Ovary (tissue), 9 donors: ENCODE data around the gene ZNF423. TPM values are rescaled to one million over a fixed set of nuclear protein-coding genes. Genes with fewer than 3 reads are reported as not detected.

Source experiments
- DNase-seq, 5 donors: peaks; one replicate each; pipeline ENCODE4 v3.0.0-alpha.2; 2019 to 2020
- H3K27ac ChIP-seq, 2 donors: fragments of 200-600 bp; one replicate each; pipeline versions ENCODE4 v1.5.1 to v1.8.0; 2019 to 2022
- H3K27me3 ChIP-seq: fragments of 200-600 bp; one replicate; pipeline ENCODE4 v1.8.0; 2022
- H3K36me3 ChIP-seq: fragments of 200-600 bp; sonication (generic); one replicate; pipeline ENCODE4 v1.5.1; 2019
- H3K4me1 ChIP-seq: one replicate; pipeline ENCODE4 v1.8.1; 2013; ENCODE audit warnings: mild to moderate bottlenecking, moderate library complexity; ENCODE audit not compliant: insufficient read depth
- H3K4me3 ChIP-seq: fragments of 200-600 bp; sonication (generic); one replicate; pipeline ENCODE4 v1.5.1; 2017
- H3K9me3 ChIP-seq, 2 donors: fragments of 200-600 bp in 1 of 2; sonication (generic) in 1 of 2; one replicate each; pipeline versions ENCODE4 v1.5.1 to v1.8.1; 2013 to 2019; ENCODE audit warnings: mild to moderate bottlenecking in 1 of 2, moderate library complexity in 1 of 2
- EP300 ChIP-seq: sonication (generic); formaldehyde crosslinking; IDR thresholded peaks from one replicate; pipeline ENCODE4 v1.6.1; 2017; ENCODE audit warnings: antibody characterized with exemption
- POLR2A ChIP-seq: fragments of 450-650 bp; IDR thresholded peaks from one replicate; pipeline ENCODE4 v1.6.1; 2017; ENCODE audit warnings: antibody characterized with exemption, mild to moderate bottlenecking, moderate library complexity
- WGBS, 3 donors: extraction: QIAGEN DNeasy Blood & Tissue Kit in 1 of 3; methylation state at CpG; one replicate each; pipeline versions ENCODE4 v1.1.5 to v1.1.7; 2013 to 2017; 5-methylcytosine and 5-hydroxymethylcytosine counted together
- intact Hi-C, 4 donors: fragments of 100-400 bp; cut with DNase I; formaldehyde crosslinking; loops; one replicate each; pipeline versions ENCODE4 v1.11.0 to v1.15.1; 2022 to 2023
- polyA plus RNA-seq, 2 donors: library from polyadenylated mRNA; stranded (reverse); fragments of 200-250 nt in 1 of 2; fragments of 350-450 nt in 1 of 2; fragmentation: Illumina TruSeq in 1 of 2; extraction: RNeasy Lipid Tissue Mini Kit (QIAGEN cat#74804) in 1 of 2; gene quantifications; one replicate each; pipeline ENCODE4 v1.2.3, GENCODE V29; 2013 to 2014
- total RNA-seq, 7 donors: library from RNA; depleted of rRNA in 2 of 7; stranded (reverse); fragments of >200 nt in 2 of 7; fragmentation: NEBNext Ultra II Directional in 3 of 7; extraction: Animal tissue kit (Norgen Biotek cat#: 25700) in 3 of 7; gene quantifications; one replicate each; pipeline versions ENCODE4 v1.1.0 to v1.2.4, GENCODE V29; 2016 to 2023
- TF ChIP-seq, protein P1 (sequence below), 3 donors: fragments of 450-650 bp in 2 of 3; fragments of 200-600 bp in 1 of 3; IDR thresholded peaks; one replicate each; pipeline versions ENCODE4 v1.5.1 to v1.8.0; 2016 to 2022; ENCODE audit warnings: antibody characterized with exemption in 3 of 3, mild to moderate bottlenecking in 1 of 3
- donor health status: DM: no; HTN: no; CAD: no; lungs with moderate emphysema.
- donor health status: DM: no; HTN: no; CAD: no.
- donor health status: Bipolar disorder and iron deficiency.
- donor health status: DM: yes; HTN: yes; CAD: no.
- donor health status: DM: no; HTN: no; CAD: no.
- donor health status: DM: yes; HTN: yes; CAD: no.

The ZNF423 gene
- total and polyA plus RNA-seq, 9 donors, result 3.3 to 40.3 (median 12.4) TPM

DNA sequence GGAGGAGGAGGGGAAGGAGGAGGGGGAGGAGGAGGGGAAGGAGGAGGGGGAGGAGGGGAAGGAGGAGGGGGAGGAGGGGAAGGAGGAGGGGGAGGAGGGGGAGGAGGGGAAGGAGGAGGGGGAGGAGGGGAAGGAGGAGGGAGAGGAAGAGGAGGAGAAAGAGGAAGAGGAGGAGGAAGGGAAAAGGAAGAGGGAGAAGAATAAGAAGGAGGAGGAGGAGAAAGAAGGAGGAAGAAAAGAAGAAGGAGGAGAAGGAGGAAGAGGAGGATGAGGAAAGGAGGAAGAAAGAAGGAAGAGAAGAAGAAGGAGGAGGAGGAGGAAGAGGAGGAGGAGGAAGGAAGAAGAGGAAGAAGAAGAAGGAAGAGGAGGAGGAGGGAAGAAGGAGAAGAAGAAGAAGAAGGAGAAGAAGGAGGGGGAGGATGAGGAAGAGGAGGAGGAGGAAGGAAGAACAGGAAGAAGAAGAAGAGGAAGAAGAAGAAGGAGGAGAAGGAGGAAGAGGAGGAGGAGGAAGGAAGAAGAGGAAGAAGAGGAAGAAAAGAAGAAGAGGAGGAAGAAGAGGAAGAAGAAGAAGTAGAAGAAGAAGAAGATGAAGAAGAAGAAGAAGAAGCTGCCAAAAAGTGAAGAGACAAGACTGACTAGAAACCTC is 378.5 kb downstream of the ZNF423 start:
- DNase-seq, result no peak
- H3K27ac ChIP-seq, result no peak overlapping the region
- H3K9me3 ChIP-seq, result no peaks in the 10 kb centered on the region
- H3K36me3 ChIP-seq, result no peaks in the 10 kb centered on the region
- H3K4me3 ChIP-seq, result no peak overlapping the region
- intact Hi-C loops, result no loop called here
- H3K4me1 ChIP-seq, result no peaks in the 10 kb centered on the region
- H3K27me3 ChIP-seq, result no peaks in the 10 kb centered on the region
- no peak for TF ChIP-seq EP300
- TF ChIP-seq POLR2A, result no peak
- TF ChIP-seq, protein P1, sequence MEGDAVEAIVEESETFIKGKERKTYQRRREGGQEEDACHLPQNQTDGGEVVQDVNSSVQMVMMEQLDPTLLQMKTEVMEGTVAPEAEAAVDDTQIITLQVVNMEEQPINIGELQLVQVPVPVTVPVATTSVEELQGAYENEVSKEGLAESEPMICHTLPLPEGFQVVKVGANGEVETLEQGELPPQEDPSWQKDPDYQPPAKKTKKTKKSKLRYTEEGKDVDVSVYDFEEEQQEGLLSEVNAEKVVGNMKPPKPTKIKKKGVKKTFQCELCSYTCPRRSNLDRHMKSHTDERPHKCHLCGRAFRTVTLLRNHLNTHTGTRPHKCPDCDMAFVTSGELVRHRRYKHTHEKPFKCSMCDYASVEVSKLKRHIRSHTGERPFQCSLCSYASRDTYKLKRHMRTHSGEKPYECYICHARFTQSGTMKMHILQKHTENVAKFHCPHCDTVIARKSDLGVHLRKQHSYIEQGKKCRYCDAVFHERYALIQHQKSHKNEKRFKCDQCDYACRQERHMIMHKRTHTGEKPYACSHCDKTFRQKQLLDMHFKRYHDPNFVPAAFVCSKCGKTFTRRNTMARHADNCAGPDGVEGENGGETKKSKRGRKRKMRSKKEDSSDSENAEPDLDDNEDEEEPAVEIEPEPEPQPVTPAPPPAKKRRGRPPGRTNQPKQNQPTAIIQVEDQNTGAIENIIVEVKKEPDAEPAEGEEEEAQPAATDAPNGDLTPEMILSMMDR (IDR thresholded peaks at IDR 0.05), result no peak

DNA sequence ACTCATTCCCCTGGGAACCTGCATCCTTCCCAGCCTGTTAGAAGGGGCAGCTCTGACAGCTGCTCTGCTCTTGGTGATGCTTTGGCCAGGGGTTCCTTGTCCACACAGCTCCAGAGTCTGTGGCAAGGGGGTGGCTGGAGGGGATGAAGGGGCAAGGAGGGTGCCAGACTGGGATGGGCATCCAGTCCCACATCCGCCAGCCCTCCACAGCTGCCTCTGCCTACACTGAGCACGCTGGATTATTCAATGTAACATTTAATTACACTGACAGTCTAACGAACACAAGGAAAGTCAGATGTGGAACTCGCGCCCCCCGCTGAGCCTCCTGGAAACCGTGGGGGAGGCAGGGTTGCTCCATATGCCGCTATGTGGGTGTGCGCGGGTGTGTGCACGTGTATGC is 381.2 kb downstream of the ZNF423 start:
- H3K9me3 ChIP-seq, result no peaks in the 10 kb centered on the region
- H3K36me3 ChIP-seq, result no peaks in the 10 kb centered on the region
- no peak overlapping the region for H3K4me3 ChIP-seq
- intact Hi-C loops, result no loop called here
- peak in 2 of 5 donors; percentile 5 to 16 for DNase-seq
- no peaks in the 10 kb centered on the region for H3K4me1 ChIP-seq
- TF ChIP-seq EP300, result no peak
- TF ChIP-seq POLR2A, result no peak
- TF ChIP-seq, protein P1 (IDR thresholded peaks at IDR 0.05), result no peak
- 18 to 43% (median 23%) methylated on average over 11 of the region's 11 CpGs for WGBS, 3 donors
- H3K27me3 ChIP-seq, result no peaks in the 10 kb centered on the region
- H3K27ac ChIP-seq, result no peak overlapping the region

DNA sequence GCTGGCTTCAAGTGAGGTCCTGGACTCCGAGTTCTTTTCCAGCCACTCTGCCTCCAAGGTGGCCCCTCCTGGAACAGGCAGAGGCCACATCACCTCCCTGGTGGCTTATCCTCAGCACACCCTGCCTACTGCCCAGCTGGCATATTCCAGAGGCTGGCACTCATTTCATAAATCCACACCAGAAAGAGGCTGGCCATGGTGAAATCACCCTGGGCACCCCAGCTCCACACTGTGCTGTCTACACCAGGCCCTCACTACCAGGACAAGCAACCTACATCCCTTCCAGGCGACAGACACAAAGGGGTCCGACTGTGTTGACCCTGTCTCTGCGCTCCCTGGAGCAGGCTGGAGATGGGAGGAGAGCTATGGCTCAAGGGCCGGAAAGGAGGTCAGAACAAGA is 382.1 kb downstream of the ZNF423 start:
- Histone ChIP-seq H3K27ac (no peak overlapping the region), H3K9me3 (no peaks in the 10 kb centered on the region), H3K36me3 (no peaks in the 10 kb centered on the region), H3K4me1 (no peaks in the 10 kb centered on the region), H3K4me3 (no peak overlapping the region), H3K27me3 (no peaks in the 10 kb centered on the region)
- DNase-seq, result peak in 1 of 5 donors; percentile 13
- 76 to 82% (median 79%) methylated on average over 5 of the region's 5 CpGs for WGBS, 3 donors
- intact Hi-C loops, result no loop called here
- TF ChIP-seq EP300 (no peak), POLR2A (no peak)
- TF ChIP-seq, protein P1 (IDR thresholded peaks at IDR 0.05), result no peak

DNA sequence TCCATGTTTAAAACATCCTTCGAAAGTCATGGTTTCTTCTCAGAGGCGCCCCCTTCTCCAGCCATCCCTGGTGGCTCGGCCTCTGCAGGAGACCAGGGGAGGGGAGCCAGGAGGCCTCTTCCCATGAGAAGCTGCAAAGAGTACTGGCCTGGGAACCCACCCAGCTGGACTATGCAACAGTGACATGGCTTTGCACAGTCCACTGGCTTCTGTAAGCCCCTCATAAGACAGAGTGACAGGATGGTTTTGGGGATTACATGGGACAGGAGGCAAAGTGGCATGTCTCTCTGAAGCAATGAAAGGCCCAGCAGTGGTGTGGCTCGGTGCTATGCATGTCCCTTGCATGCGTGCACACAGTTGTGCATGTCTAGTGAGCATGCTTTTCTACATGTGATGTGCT is 382.8 kb downstream of the ZNF423 start:
- WGBS, 3 donors, result 86 to 91% (median 89%) methylated on average over 5 of the region's 5 CpGs

More for the DNA sequence above, 382.8 kb downstream of the ZNF423 start:
- Histone ChIP-seq H3K4me1 (no peaks in the 10 kb centered on the region), H3K4me3 (no peak overlapping the region), H3K9me3 (no peaks in the 10 kb centered on the region), H3K27ac (no peak overlapping the region), H3K36me3 (no peaks in the 10 kb centered on the region), H3K27me3 (no peaks in the 10 kb centered on the region)
- TF ChIP-seq POLR2A (no peak), EP300 (no peak)
- TF ChIP-seq, protein P1 (IDR thresholded peaks at IDR 0.05), result no peak
- intact Hi-C loops, result no loop called here
- peak in 2 of 5 donors; percentile 1 to 4 for DNase-seq
